Measurements from ENCODE around the gene LMX1B.
A peak's percentile ranks its signal among the peaks of the same experiment; 100 is the strongest.
"Not testable (repeated sequence)": the region's sequence is repeated elsewhere in the genome, so short reads cannot be mapped to it uniquely, and the experiment has no call there.

Gene LMX1B

DNA sequence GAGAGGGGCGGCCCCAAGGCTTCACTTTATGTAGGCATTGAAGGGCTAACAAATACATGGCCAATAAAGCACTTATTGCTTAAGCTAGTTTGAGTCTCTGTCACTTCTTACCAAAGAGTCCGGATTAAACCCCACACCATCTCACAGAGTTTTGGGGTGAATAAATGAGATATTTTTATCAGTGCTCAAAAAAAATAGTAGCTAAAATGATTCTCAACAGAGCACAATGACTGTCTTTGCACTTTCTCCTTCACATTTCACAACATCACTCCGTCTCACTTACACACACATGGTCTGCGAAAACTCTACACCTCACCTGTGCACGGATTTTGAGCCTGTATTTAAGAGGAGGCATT is 92.9 kb downstream of the LMX1B start:
- TF ChIP-seq, protein P1, sequence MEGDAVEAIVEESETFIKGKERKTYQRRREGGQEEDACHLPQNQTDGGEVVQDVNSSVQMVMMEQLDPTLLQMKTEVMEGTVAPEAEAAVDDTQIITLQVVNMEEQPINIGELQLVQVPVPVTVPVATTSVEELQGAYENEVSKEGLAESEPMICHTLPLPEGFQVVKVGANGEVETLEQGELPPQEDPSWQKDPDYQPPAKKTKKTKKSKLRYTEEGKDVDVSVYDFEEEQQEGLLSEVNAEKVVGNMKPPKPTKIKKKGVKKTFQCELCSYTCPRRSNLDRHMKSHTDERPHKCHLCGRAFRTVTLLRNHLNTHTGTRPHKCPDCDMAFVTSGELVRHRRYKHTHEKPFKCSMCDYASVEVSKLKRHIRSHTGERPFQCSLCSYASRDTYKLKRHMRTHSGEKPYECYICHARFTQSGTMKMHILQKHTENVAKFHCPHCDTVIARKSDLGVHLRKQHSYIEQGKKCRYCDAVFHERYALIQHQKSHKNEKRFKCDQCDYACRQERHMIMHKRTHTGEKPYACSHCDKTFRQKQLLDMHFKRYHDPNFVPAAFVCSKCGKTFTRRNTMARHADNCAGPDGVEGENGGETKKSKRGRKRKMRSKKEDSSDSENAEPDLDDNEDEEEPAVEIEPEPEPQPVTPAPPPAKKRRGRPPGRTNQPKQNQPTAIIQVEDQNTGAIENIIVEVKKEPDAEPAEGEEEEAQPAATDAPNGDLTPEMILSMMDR (IDR thresholded peaks at IDR 0.05; ENCODE audit: borderline replicate concordance, control extremely low read depth, extremely low read depth, insufficient read depth, missing control alignments), result no peak
- no peak for DNase-seq (ENCODE audit: low spot score)
- in situ Hi-C loops (cut with MboI; ENCODE audit: low sequenced_read_pairs, unreplicated experiment), result loop anchor here (5.0 kb wide), 1 partner anchor 76 kb away; no protein-coding TSS in a partner anchor

DNA sequence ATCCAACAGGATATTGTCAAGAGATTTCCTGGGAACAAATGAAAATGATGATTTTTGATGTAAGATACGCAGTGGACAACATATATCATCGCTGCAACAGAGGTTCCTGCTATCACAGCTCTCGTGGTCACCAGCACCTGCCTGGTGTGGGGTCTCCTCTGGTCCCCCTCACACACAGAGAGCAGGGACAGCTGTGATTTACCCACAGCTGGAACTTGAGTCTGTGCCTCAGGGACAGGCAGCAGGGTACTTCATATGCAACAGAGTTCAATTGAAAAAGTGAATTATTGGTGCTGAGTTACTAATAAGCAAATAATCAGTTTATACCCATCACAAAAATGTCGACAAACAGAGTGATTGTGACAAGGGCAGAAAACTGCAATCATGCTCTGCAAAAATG is 93.4 kb downstream of the LMX1B start:
- TF ChIP-seq, protein P1 (IDR thresholded peaks at IDR 0.05; ENCODE audit: borderline replicate concordance, control extremely low read depth, extremely low read depth, insufficient read depth, missing control alignments), result no peak
- no peak for DNase-seq (ENCODE audit: low spot score)
- in situ Hi-C loops (cut with MboI; ENCODE audit: low sequenced_read_pairs, unreplicated experiment), result loop anchor here (5.0 kb wide), 1 partner anchor 75 kb away; no protein-coding TSS in a partner anchor

DNA sequence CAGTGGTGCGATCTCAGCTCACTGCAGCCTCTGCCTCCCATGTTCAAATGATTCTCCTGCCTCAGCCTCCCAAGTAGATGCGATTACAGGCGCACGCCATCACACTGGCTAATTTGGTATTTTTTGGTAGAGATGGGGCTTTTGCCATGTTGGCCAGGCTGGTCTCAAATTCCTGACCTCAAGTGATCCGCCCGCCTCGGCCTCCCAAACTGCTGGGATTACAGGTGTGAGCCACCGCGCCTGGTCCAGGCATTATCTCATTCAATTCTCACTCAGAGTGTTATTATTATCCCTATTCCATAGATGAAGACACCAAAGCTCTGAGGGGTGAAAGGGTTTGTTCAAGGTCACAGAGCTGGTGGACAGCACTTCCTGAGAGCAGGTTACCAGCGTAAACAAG is 94.0 kb downstream of the LMX1B start:
- DNase-seq (ENCODE audit: low spot score), result not testable (repeated sequence)
- in situ Hi-C loops (cut with MboI; ENCODE audit: low sequenced_read_pairs, unreplicated experiment), result loop anchor here (5.0 kb wide), 1 partner anchor 75 kb away; no protein-coding TSS in a partner anchor

DNA sequence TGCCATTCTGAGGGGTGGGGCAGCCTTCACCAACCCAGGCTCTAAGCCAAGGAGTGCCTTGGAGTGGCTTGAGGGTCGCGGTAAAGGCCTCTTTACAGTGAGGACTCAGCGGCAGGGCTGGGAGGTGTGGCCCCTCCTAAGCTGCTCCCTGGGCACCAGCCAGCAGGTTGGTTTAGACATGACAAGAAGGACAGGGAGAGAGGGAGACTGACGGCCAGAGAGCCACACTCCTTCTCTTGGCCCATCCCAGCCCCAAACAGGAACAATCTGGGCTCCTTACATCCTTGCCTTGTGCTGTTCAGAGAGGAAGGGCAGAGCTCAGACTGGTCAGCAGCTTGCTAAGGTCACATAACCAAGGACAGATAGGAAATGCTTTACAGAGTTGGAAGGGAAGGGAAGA is 94.5 kb downstream of the LMX1B start:
- TF ChIP-seq, protein P1 (IDR thresholded peaks at IDR 0.05; ENCODE audit: borderline replicate concordance, control extremely low read depth, extremely low read depth, insufficient read depth, missing control alignments), result no peak
- no peak for DNase-seq (ENCODE audit: low spot score)
- in situ Hi-C loops (cut with MboI; ENCODE audit: low sequenced_read_pairs, unreplicated experiment), result loop anchor here (5.0 kb wide), 1 partner anchor 74 kb away; no protein-coding TSS in a partner anchor

DNA sequence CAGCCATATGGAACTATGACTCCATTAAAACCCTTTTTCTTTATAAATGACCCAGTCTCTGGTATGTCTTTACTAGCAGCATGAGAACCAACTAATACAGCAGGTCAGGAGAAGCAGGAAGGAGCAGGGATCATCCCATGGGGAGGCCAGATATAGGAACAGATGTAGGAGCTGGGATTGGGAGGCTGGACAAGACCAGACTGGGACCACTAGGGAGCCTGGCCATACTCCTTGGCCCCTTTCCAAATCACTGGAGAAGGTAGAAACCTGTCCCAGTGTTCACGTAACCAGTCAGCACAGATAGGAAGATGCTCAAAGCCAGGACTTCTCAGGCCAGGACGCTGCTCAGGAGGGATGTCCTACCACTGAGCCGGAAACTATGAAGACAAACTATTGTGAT is 95.5 kb downstream of the LMX1B start:
- in situ Hi-C loops (cut with MboI; ENCODE audit: low sequenced_read_pairs, unreplicated experiment), result loop anchor here (5.0 kb wide), 1 partner anchor 73 kb away; no protein-coding TSS in a partner anchor
- no peak for DNase-seq (ENCODE audit: low spot score)
- TF ChIP-seq, protein P1 (IDR thresholded peaks at IDR 0.05; ENCODE audit: borderline replicate concordance, control extremely low read depth, extremely low read depth, insufficient read depth, missing control alignments), result no peak

DNA sequence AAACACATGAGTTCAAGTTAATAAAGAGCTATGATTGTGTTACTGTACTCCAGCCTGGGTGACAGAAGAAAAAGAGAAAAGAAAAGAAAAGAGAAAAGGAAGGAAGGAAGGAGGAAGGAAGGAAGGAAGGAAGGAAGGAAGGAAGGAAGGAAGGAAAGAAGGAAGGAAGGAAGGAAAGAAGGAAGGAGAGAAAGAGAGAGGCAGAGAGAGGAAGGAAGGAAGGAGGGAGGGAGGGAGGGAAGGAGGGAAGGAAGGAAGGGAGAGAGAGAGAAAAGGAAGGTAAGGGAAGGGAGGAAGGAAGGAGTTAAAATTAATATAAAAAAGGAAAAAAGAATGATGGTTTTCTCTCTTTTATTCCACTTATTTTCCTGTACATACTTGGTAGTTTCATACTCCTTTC is 101.7 kb downstream of the LMX1B start:
- TF ChIP-seq, protein P1 (IDR thresholded peaks at IDR 0.05; ENCODE audit: borderline replicate concordance, control extremely low read depth, extremely low read depth, insufficient read depth, missing control alignments), result no peak
- DNase-seq (ENCODE audit: low spot score), result no peak
- in situ Hi-C loops (cut with MboI; ENCODE audit: low sequenced_read_pairs, unreplicated experiment), result no loop called here

DNA sequence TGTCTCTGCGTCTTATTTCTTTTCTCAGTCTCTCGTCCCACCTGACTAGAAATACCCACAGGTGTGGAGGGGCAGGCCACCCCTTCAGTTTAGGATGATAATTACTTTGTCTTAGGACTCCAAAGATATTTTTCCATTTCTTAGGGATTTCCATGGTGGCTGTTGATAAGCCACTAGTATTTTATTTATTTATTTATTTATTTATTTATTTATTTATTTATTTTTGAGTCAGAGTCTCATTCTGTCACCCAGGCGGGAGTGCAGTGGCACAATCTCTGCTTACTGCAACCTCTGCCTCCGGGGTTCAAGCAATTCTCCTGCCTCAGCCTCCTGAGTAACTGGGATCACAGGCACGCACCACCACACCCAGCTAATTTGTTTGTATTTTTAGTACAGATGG is 103.7 kb downstream of the LMX1B start:
- in situ Hi-C loops (cut with MboI; ENCODE audit: low sequenced_read_pairs, unreplicated experiment); DNase-seq (ENCODE audit: low spot score): not testable (repeated sequence)

DNA sequence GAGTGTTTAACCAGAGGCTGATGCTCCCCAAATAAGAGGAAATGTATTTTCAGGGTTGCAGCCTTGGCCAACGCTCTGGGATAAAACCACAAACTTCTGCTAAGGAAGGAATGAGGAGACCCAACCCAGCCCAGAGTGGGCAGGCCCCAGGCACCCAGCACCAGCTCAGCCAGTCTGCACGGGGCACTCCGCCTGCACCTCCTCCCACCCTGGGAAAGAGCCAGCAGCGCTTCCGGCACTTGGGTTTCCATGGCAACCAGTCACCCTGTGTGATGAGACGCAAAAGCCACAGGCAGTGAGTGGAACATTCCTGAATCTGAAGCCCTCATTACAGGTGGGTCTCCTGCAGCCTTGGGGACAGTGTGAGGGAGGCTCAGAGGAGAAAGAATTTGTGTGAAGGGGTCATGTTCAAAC is 105.9 kb downstream of the LMX1B start:
- DNase-seq (ENCODE audit: low spot score), result peak; percentile 79
- TF ChIP-seq, protein P1 (IDR thresholded peaks at IDR 0.05; ENCODE audit: borderline replicate concordance, control extremely low read depth, extremely low read depth, insufficient read depth, missing control alignments), result no peak
- in situ Hi-C loops (cut with MboI; ENCODE audit: low sequenced_read_pairs, unreplicated experiment), result no loop called here
